Endometrial microvascular endothelial cells (primary cell): ENCODE results near the gene HOXB1. TPM values are rescaled to one million over a fixed set of nuclear protein-coding genes. Genes with fewer than 3 reads are reported as not detected.

Source experiments
- in situ Hi-C: cut with HindIII; loops from 2 replicates; pipeline ENCODE4 v1.10.0; 2017; ENCODE audit warnings: low sequenced_read_pairs, low pct_unique_long_range_greater_than_20kb; ENCODE audit errors: inconsistent ontology term
- total RNA-seq: library from RNA; depleted of rRNA; stranded (reverse); fragments of >200 nt; gene quantifications from one replicate; pipeline ENCODE4 v1.2.3, GENCODE V29; 2015; ENCODE audit errors: inconsistent ontology term

The HOXB1 gene
- total RNA-seq = not detected

GRCh38 chr17:48530887-48531272 lies at the start of gene HOXB1:
HOXB1 (minus strand) TSS chr17:48531011; CDS start chr17:48530904, 107 bp downstream.
- in situ Hi-C loops = no loop called here

DNA sequence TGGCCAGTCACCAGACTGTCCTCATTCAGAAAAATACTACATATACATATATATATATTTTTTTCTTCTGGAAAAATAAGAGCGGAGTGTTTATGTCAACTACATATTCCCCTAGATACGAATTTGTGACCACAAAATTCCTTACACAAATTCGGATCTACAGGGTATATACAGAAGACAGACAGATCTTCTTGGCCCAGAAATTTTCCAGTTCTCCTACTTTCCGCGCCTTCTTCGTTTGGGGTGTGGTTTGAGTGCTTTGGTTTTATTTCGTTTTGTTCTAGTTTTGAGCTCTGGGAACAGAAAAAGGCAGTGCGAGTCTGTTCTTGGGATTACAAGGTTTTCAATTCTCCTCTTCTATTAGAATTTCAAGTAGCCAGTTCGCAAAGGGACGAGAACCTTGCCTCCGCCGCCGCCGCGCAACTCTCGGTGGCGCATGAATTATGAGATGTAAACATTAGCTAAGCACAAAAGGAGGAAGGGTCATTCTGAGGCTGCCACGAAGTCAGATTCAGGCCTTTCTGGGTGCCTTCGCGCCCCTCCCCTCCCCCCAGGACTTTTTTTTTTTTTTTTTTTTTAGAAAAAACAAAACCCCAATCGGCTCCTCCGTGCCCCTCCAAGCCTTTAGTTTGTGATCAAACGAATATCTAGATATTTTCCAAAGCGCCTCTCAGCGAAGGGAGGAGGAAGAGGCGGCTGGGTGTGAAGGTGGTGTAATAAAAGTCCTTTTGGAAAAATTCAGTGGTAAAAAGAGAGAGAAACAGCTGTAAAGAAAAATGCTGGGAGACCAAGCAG lies 49.1 kb upstream of the HOXB1 start:
- in situ Hi-C loops = no loop called here

- in situ Hi-C loops = no loop called here
Observed at GRCh38 chr17:48579471-48579759, 48.6 kb upstream of the HOXB1 start.

GRCh38 chr17:48578616-48579470 lies 48.0 kb upstream of the HOXB1 start:
- in situ Hi-C loops = no loop called here

DNA sequence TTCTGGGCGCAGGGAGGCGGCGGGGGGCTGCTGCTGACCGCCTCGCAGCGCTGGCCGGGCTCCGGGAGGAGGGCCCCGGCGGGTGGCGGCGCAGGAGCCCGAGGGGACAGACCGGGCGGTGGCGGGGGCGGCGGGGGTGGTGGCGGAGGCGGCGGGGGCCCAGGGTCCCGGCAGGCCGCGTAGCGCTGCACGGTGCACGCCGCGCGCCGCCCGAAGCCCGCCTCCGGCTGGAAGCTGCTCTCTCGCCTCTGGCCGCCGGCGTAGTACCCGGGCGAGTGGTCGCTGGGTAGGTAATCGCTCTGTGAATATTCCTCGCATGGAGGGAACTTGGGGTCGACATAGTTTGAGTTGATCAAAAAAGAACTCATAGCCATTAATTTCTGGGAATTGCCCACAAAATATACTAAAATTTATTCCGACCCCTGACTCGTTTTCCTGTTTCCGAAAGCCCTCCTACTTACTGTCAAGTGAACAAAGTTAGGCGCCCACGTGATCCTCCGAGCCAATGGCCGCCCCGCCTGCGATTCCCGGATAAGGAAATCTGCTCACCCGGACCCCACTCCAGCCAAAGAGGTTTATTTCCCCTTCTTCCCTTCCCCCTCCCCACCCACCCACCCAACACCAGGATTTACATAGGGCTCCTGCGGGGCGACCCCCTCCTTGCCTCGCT lies 47.3 kb upstream of the HOXB1 start, which contains the start of gene HOXB4:
HOXB4 (minus strand) TSS at position 405 of the 670 bp plus-strand sequence; CDS start at position 374, 31 bp downstream.
- in situ Hi-C loops = no loop called here

DNA sequence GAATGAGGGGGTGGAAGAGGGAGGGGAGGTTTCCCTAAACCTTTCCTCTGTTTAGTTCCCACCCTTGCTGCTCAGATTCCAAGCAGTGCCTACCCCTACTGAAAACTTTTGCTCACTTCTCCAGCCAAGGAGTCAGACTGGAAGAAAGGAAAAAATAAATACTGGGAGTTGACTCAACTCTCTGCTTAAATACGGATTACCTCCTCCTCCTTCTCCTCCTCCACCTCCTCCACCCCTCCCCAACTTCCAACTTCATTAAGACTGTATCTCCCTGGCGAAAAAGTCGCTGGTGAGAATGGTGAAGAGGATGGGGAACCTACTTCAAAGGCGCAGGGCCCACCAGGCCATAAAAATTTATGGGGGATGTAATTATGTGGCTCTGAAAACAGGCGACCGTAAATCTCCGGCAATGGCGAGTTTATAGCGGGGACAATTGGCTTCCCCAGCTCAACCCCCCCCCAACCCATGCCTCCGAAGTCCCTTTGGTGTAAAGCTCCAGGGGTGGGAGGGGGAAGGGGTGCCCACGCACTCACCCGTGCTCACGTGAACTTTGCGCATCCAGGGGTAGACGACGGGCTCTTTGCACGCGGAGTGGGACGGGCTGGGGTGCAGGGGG lies 46.6 kb upstream of the HOXB1 start:
- in situ Hi-C loops = no loop called here

DNA sequence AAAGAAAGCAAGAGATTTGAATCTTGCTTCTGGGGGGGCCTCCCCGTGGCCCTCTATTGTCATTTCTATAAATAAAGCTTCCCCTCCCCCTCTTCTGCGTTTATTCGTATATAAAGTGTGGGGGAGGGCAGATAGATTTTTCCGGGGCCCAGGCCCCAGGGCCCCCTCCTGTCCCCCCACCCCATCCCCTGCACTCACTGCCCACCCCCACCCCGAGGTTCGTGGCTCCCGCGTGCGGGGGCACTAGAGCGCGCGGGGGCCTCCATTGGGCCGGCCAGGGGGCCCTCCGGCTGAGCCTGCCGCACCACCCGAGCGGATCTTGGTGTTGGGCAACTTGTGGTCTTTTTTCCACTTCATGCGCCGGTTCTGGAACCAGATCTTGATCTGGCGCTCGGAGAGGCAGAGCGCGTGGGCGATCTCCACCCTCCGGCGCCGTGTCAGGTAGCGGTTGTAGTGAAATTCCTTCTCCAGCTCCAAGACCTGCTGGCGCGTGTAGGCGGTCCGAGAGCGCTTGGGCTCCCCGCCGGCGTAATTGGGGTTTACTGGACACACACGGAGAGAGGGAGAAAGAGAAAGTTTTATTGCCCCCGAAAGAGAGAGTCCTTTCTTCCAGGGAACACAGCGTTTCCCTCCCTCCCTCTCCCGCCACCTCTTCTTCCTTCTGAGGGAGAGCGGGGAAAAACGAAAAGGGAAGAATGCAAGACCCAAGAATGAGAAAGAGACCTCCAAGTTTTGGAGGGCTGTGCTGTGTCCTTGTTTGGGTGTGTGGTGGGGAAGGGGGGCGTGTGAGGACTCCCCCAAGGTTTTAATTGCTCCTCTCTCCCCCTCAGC lies 45.9 kb upstream of the HOXB1 start:
- in situ Hi-C loops = no loop called here

DNA sequence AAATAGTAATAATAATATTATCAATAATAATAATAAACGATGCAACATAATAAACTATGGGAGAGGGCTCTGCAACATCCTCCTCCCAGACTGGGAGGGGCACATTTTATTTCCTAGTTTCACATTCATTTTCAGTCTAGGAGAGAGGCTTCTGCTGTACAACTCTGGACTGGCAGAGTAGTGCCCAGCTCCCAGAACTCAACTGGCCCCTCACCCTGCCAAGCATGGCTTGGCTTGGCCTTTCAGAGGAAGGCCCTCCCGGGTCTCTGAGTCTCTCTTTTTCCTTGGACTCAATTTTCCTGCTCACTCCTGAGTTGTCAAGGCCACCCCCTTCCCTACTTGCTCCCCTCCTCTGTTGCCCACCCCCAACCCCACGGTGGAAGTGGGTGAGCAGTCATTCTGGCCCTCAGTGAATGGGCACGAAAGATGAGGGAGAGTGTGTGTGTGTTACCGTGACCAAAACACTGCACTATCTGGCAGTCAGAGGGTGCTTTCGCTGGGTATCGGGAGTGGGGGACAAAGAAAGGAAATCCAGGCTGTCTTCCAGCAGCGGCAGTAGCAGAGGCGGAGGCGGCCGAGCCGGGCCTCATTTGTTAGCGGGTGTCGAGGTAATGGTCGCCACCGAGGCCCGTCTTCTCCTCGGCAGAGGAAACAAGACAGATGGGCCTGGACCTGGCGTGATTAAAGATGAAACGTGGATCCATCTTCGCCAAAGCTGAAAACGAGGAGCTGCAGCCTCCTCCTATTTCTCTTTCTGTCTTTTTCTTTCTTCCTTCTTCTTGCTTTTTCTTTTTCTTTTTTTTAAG lies 45.1 kb upstream of the HOXB1 start:
- in situ Hi-C loops = no loop called here

- in situ Hi-C loops = no loop called here
Observed at GRCh38 chr17:48575066-48575582, 44.3 kb upstream of the HOXB1 start.

- in situ Hi-C loops = no loop called here
Observed at GRCh38 chr17:48574505-48575065, 43.8 kb upstream of the HOXB1 start.

- in situ Hi-C loops = no loop called here
Observed at GRCh38 chr17:48571826-48572417, 41.1 kb upstream of the HOXB1 start.

- in situ Hi-C loops = no loop called here
Observed at GRCh38 chr17:48571024-48571818, 40.4 kb upstream of the HOXB1 start.

GRCh38 chr17:48570325-48571023 lies 39.7 kb upstream of the HOXB1 start:
- in situ Hi-C loops = no loop called here

- in situ Hi-C loops = no loop called here
Observed at GRCh38 chr17:48569674-48570324, 39.0 kb upstream of the HOXB1 start.

- in situ Hi-C loops = no loop called here
Observed at GRCh38 chr17:48569240-48569582, 38.4 kb upstream of the HOXB1 start.
